GM13976 (cell line): Measurements from ENCODE around the gene TRPM7.

ENCODE experiments used
- DNase-seq: peaks from one replicate; pipeline ENCODE4 v3.0.0; 2012; ENCODE audit warnings: low spot score
- in situ Hi-C: fragments of 300-500 bp; cut with MboI; formaldehyde crosslinking; loops from one replicate; pipeline ENCODE4 v1.12.0; 2022; ENCODE audit warnings: low sequenced_read_pairs, mixed read lengths, inconsistent platforms; ENCODE audit not compliant: unreplicated experiment
- TF ChIP-seq, protein P1 (sequence below): IDR thresholded peaks from 2 replicates; pipeline ENCODE4 v1.5.1; 2012; ENCODE audit warnings: borderline replicate concordance, mild to moderate bottlenecking; ENCODE audit not compliant: insufficient read depth; ENCODE audit errors: extremely low read depth, missing control alignments, control extremely low read depth

The TRPM7 gene, protein sequence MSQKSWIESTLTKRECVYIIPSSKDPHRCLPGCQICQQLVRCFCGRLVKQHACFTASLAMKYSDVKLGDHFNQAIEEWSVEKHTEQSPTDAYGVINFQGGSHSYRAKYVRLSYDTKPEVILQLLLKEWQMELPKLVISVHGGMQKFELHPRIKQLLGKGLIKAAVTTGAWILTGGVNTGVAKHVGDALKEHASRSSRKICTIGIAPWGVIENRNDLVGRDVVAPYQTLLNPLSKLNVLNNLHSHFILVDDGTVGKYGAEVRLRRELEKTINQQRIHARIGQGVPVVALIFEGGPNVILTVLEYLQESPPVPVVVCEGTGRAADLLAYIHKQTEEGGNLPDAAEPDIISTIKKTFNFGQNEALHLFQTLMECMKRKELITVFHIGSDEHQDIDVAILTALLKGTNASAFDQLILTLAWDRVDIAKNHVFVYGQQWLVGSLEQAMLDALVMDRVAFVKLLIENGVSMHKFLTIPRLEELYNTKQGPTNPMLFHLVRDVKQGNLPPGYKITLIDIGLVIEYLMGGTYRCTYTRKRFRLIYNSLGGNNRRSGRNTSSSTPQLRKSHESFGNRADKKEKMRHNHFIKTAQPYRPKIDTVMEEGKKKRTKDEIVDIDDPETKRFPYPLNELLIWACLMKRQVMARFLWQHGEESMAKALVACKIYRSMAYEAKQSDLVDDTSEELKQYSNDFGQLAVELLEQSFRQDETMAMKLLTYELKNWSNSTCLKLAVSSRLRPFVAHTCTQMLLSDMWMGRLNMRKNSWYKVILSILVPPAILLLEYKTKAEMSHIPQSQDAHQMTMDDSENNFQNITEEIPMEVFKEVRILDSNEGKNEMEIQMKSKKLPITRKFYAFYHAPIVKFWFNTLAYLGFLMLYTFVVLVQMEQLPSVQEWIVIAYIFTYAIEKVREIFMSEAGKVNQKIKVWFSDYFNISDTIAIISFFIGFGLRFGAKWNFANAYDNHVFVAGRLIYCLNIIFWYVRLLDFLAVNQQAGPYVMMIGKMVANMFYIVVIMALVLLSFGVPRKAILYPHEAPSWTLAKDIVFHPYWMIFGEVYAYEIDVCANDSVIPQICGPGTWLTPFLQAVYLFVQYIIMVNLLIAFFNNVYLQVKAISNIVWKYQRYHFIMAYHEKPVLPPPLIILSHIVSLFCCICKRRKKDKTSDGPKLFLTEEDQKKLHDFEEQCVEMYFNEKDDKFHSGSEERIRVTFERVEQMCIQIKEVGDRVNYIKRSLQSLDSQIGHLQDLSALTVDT (N-terminal part only)

DNA sequence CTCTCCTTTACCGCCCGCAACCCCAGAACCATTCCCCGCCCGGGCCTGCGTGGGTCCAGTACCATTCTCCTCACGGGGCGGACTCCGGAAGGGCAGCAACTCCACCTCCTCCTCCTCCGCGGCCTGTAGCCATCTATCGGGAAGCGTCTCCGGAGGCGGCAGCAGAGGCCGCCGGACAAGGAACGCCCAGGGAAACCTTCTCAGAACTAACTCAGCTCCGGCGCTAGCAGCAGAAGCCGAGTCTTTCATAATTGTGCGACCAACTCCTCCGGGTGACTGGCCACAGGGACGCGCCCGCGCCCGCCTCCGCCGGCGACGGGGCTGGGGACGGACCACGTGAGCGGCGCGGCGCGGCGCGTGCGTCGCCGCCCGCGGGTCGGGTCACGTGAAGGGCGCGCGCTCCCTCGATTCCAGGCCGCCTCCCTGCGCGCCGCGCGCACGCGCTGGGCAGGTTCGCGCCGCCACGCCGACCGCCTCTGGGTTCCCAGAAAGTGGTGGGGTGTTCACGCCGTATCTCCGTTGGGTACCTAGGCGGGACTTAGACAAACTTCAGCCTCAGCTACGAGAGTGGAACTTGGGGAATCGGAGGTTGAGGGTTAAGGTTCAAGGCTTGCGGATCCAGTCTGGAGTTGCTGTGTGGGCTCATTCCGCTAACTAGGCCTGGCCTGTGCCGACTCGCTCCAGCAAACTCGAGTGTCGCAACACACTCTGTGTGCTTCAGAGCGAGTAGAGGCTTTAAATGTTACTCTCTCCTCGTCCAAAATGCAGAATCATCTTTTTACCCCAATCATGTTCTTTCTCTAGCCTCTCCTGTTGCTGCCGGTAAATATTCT is at the start of gene TRPM7:
TRPM7 (minus strand) TSS at position 329 of the 833 bp plus-strand sequence; CDS start at position 65, 264 bp downstream.
- TF ChIP-seq, protein P1, sequence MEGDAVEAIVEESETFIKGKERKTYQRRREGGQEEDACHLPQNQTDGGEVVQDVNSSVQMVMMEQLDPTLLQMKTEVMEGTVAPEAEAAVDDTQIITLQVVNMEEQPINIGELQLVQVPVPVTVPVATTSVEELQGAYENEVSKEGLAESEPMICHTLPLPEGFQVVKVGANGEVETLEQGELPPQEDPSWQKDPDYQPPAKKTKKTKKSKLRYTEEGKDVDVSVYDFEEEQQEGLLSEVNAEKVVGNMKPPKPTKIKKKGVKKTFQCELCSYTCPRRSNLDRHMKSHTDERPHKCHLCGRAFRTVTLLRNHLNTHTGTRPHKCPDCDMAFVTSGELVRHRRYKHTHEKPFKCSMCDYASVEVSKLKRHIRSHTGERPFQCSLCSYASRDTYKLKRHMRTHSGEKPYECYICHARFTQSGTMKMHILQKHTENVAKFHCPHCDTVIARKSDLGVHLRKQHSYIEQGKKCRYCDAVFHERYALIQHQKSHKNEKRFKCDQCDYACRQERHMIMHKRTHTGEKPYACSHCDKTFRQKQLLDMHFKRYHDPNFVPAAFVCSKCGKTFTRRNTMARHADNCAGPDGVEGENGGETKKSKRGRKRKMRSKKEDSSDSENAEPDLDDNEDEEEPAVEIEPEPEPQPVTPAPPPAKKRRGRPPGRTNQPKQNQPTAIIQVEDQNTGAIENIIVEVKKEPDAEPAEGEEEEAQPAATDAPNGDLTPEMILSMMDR, result no peak
- DNase-seq, result peak; percentile 93
- in situ Hi-C loops, result loop anchor here (10.0 kb wide), 1 partner anchor 198 kb away; no protein-coding TSS in a partner anchor

DNA sequence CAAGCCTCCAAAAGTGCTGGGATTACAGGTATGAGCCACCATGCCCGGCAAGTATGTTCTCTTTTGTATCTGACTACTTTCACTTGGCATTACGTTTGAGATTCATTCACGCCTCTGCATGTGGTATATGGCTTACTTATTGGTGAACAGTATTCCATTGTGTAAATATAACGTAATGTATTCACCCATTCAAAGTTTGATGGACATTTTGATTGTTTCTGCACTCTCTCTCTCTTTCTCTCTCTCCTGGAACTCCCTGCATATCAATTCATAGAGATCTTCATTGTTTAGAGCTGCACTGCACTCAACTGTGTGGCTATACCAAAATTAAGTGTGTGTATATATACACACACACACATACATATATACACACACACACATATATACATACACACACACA is 48.6 kb upstream of the TRPM7 start:
- TF ChIP-seq, protein P1, result no peak
- DNase-seq, result no peak
- in situ Hi-C loops, result no loop called here

DNA sequence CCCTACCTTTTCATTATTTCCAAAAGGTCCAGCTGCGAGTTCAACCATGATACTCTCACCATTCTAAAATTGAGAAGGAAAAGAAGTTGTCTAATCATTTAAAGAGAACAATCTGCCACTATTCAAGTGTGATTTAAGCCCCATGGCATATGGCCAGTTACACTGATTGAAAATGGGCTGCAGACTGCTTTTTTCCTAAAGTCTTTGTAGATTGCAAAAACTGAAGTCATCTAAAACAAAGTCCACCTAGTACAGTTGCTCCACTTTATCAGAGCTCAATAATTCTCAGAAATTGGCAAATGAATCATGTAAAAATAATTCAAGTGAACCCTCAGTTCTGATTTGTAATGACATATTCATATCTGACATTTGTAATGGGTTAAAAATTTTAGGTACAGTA is 39.7 kb upstream of the TRPM7 start:
- in situ Hi-C loops, result no loop called here
- TF ChIP-seq, protein P1, result no peak
- DNase-seq, result no peak

GRCh38 chr15:50718700-50719125 is 32.1 kb upstream of the TRPM7 start:
- in situ Hi-C loops, result no loop called here
- TF ChIP-seq, protein P1, result no peak
- no peak for DNase-seq

- in situ Hi-C loops, result no loop called here
- no peak for DNase-seq
- TF ChIP-seq, protein P1, result no peak
Observed at GRCh38 chr15:50712018-50712417, 25.4 kb upstream of the TRPM7 start.
